ENCODE data around the gene MAPK1.

MAPK1 gene

DNA sequence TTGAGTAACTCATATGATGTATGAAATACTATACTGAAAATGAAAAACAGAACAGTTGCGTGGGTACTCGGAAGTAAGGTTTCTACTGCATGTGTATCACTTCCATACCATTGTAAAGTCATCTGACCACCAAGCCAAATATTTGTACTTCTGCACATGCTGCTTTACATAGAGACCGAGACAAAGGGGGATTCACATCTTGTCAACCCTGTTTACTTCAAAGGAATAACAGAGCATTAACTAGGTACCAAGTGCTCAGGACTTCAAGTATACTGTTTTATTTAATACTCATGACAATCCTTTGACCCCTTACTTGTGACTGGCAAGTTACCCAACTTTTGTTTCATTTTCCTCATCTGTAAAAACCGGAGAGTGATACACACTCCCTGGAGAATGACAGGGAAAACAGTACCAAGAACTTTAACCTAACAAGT is 9.9 kb downstream of the MAPK1 start:
- TF ChIP-seq GATA2 (IDR thresholded peaks at IDR 0.05; ENCODE audit: low read depth, low read length) (no peak), GATA3 (IDR thresholded peaks at IDR 0.05; ENCODE audit: low read depth, low read length) (no peak)

GRCh38 chr22:21856868-21857267 is 10.6 kb downstream of the MAPK1 start:
- TF ChIP-seq GATA2 (IDR thresholded peaks at IDR 0.05; ENCODE audit: low read depth, low read length) (no peak), GATA3 (IDR thresholded peaks at IDR 0.05; ENCODE audit: low read depth, low read length) (no peak)

DNA sequence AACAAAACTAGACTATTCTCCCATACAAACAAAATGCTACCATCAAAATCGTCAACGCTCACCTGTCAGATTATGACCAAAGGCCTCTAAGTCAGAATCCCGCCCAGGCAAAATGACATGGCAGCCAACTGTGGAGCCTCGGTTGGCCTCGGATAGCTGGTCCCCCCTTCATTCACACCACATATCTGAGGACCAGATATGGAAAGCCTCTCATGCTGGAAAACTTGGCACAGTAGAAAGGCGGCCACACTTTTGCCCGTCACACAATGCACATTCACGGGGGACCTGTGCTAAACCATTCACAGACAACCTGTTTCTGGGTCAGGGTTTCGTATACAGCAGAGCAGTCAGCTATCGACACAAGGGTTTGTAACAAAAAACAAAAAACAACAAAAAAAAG is 11.2 kb downstream of the MAPK1 start:
- TF ChIP-seq GATA2 (IDR thresholded peaks at IDR 0.05; ENCODE audit: low read depth, low read length) (no peak), GATA3 (IDR thresholded peaks at IDR 0.05; ENCODE audit: low read depth, low read length) (no peak)

- TF ChIP-seq GATA2 (IDR thresholded peaks at IDR 0.05; ENCODE audit: low read depth, low read length) = no peak
- TF ChIP-seq GATA3 (IDR thresholded peaks at IDR 0.05; ENCODE audit: low read depth, low read length) = no peak
These were observed 11.8 kb downstream of the MAPK1 start for GRCh38 chr22:21855676-21856075.

GRCh38 chr22:21850660-21851059 is 16.8 kb downstream of the MAPK1 start:
- TF ChIP-seq GATA2 (IDR thresholded peaks at IDR 0.05; ENCODE audit: low read depth, low read length) (no peak), GATA3 (IDR thresholded peaks at IDR 0.05; ENCODE audit: low read depth, low read length) (no peak)

DNA sequence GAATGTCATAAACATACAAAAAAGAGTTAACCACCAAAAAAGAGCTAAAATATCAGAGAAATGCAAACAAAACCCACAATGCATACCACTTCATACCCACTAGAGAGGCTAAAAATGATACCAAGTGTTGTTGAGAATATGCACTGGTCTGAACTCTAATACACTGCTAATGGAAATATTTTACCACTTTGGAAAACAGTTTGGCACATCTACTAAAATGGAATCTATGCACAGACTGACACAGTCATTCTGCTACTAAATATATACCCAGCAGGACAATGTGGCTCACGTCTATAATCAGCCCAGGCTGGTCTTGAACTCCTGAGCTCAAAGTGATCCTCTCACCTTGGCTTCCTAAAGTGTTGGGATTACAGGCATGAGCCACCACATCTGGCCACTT is 18.0 kb downstream of the MAPK1 start:
- TF ChIP-seq GATA2 (IDR thresholded peaks at IDR 0.05; ENCODE audit: low read depth, low read length) (no peak), GATA3 (IDR thresholded peaks at IDR 0.05; ENCODE audit: low read depth, low read length) (no peak)

- TF ChIP-seq GATA2 (IDR thresholded peaks at IDR 0.05; ENCODE audit: low read depth, low read length) (no peak), GATA3 (IDR thresholded peaks at IDR 0.05; ENCODE audit: low read depth, low read length) (no peak)
These were observed 21.6 kb downstream of the MAPK1 start for GRCh38 chr22:21845558-21846453.

DNA sequence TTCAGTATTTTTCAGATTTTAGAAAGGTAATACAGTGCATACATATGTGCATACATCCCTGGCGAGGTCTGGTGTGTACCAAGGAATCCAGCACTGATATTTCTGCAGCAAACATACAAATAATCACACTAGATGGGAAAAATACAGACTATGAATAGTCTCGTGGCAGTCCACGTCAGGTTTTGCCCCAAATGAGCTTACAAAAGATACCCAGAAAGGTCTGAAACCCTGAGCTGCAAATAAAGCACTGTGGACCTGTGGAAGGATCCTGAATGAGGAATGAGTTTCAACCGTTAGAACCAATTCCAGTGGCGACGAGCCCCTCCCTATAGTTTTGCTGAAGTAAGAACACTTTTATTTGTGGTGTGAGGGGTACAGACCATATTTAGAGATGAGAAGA is 24.5 kb downstream of the MAPK1 start:
- TF ChIP-seq GATA3 (IDR thresholded peaks at IDR 0.05; ENCODE audit: low read depth, low read length) (no peak), GATA2 (IDR thresholded peaks at IDR 0.05; ENCODE audit: low read depth, low read length) (no peak)

DNA sequence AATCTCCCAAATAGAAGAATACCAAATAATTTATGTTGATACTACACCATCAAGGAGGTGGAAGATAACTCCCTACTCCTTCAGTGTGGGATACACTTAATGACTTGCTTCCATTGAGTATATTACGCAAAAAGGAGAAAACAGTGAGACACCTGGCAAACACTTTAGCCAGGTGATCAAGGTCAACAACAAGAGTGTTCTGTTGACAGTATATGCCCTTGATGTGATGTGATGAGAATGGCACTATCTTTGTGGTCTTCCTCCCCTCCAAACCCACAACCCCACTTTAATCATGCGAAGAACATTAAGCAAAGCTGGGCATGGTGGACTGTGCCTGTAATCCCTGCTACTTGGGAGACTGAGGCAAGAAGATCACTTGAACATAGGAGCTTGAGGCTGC is 26.0 kb downstream of the MAPK1 start:
- TF ChIP-seq GATA3 (IDR thresholded peaks at IDR 0.05; ENCODE audit: low read depth, low read length) (no peak), GATA2 (IDR thresholded peaks at IDR 0.05; ENCODE audit: low read depth, low read length) (no peak)

DNA sequence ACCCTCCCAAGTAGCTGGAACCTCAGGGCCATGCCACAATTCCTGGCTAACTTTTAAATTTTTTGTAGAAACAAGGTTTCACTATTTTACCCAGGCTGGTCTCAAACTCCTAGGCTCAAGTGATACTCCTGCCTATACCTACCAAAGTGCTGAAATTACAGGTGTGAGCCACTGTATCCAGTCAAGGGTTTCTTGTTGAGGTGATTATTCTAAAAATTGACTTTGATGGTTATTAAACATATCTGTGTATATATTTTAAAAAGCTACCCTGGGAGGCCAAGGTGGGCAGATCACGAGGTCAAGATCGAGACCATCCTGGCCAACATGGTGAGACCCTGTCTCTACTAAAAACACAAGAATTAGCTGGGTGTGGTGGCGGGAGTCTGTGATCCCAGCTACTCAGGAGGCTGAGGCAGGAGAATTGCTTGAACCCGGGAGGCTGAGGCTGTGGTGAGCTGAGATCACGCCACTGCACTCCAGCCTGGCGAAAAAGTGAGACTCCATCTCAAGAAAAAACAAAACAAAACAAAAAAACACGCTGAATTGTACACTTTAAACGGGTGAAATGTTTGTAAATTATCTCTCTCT is 27.1 kb downstream of the MAPK1 start:
- TF ChIP-seq GATA3 (IDR thresholded peaks at IDR 0.05; ENCODE audit: low read depth, low read length) (no peak), GATA2 (IDR thresholded peaks at IDR 0.05; ENCODE audit: low read depth, low read length) (no peak)

DNA sequence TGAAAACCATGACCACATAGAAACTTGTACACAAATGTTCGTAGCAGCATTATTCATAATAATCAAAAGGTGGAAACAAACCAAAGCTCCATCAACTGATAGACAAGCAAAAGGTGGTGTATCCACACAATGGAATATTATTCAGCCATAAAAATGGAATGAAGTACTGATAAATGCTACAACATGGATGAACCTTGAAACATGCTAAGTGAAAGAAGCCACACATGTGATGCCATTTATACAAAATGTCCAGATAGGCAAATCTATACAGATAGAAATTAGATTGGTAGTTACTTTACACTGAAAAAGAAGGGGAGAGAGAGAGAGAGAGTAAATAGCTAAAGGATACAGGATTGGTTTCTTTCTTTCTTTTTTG is 27.7 kb downstream of the MAPK1 start:
- TF ChIP-seq GATA3 (IDR thresholded peaks at IDR 0.05; ENCODE audit: low read depth, low read length) (no peak), GATA2 (IDR thresholded peaks at IDR 0.05; ENCODE audit: low read depth, low read length) (no peak)

DNA sequence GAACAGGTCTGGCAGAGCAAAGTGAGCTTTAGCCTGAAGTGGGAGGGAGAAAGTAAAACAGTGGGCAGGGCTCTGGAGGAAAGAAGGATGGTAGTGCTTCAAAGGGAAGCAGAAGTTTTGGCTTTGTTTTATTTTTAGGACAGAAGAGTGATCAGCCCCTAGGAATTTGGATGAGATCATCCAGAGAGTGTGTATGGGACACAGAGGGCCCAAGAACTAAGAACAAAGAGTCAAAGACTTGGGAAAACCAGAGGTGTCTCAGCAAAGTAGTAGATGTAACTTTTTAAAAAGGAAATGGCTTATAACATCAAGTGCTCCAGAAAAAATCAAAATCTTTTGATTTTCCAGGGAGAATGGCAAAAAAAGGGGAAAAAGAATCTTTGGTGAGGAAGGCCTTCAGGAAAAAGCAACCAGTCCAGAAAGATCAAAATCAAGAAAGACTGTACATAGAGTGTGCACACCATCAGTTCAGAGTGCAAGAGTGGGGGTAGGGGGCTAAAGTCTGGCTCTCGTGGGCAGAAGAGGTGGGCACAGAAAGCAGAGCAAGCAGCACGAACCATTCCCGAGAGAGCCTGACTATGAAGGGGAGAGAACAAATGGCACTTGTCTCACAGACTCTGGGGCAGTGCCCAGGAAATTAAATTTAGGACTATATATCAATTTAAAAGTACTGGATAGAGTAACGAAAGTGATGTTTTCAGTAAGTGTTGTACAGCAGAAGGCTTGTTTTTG is 30.0 kb downstream of the MAPK1 start:
- TF ChIP-seq GATA3 (IDR thresholded peaks at IDR 0.05; ENCODE audit: low read depth, low read length) = no peak
- TF ChIP-seq GATA2 (IDR thresholded peaks at IDR 0.05; ENCODE audit: low read depth, low read length) = no peak

DNA sequence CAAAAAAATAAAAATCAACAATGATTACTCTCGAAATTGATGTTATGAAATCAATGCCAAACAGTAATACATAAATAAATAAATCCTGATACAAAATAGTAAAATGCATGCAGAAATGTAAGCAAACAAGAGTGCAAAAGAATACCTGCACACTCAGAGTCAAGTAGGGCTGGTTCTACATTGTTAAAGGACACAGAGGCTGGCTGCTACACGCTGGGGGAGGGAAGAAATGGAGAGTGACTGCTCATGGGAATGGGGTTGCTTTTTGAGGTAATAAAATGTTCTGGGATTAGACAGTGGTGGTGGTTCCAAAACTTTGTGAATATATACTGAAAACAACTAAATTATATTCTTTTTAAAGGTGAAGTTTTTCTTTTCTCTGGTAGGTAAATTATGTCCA is 32.1 kb downstream of the MAPK1 start:
- TF ChIP-seq GATA3 (IDR thresholded peaks at IDR 0.05; ENCODE audit: low read depth, low read length) = no peak
- no peak for TF ChIP-seq GATA2 (IDR thresholded peaks at IDR 0.05; ENCODE audit: low read depth, low read length)

DNA sequence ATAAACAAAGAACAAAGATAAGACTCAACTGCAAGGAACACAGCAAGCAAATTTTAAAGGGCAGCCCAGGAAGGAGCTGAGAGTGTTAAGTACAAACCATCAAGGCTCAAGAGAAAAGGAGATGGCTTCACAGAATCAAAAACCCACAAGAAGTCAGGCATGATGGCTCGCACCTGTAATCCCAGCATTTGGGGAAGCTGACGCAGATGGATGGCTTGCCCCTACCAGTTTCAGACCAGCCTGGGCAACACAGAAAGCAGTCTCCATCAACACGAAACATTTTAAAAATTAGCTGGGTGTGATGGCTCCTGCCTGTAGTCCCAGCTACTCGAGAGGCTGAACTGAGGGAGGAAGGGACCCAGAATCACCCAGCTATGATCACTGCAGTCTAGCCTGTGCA is 32.6 kb downstream of the MAPK1 start:
- TF ChIP-seq GATA3 (IDR thresholded peaks at IDR 0.05; ENCODE audit: low read depth, low read length) (no peak), GATA2 (IDR thresholded peaks at IDR 0.05; ENCODE audit: low read depth, low read length) (no peak)

Measured in SH-SY5Y (cell line).